Measurements from ENCODE around the gene PRPF31. TPM values are rescaled to one million over a fixed set of nuclear protein-coding genes. Genes with fewer than 3 reads are reported as not detected.

The PRPF31 gene
- total RNA-seq, 1 experiment from 2014 or later: 84.4 TPM

GRCh38 chr19:54147676-54148075, 32.1 kb downstream of the PRPF31 start:
- no CpG with 5 or more reads among the region's 3 CpGs for WGBS (ENCODE audit: extremely low coverage, insufficient read length, low lambda C conversion rate)
- Histone ChIP-seq H2AFZ (ENCODE audit: low read length) (no peak overlapping the region), H4K91ac (ENCODE audit: insufficient read length, low read depth, low read length) (no peak overlapping the region), H3K27me3 (ENCODE audit: insufficient read depth, low read length) (no peaks in the 10 kb centered on the region), H2BK20ac (ENCODE audit: low read depth, low read length, poor library complexity, severe bottlenecking) (no peak overlapping the region), H2BK5ac (ENCODE audit: insufficient read length, low read length) (no peak overlapping the region), H2BK12ac (ENCODE audit: insufficient read length, low read depth, low read length) (no peak overlapping the region), H4K20me1 (ENCODE audit: control insufficient read depth, insufficient read depth, insufficient read length) (no peaks in the 10 kb centered on the region), H2AK5ac (ENCODE audit: insufficient read length, low read length) (no peak overlapping the region), H3K4me2 (ENCODE audit: insufficient read depth, insufficient read length, low read length) (no peak overlapping the region), H3K9ac (ENCODE audit: extremely low read depth, insufficient read length, low read length) (no peak overlapping the region), H3K23ac (ENCODE audit: insufficient read length, low read depth, low read length) (no peak overlapping the region), H4K8ac (replicated peaks; ENCODE audit: insufficient read length, low read depth, low read length) (no peak overlapping the region), H3K27ac (ENCODE audit: insufficient read length, low read depth, low read length) (no peak overlapping the region), H3K14ac (ENCODE audit: insufficient read depth, low read length) (no peak overlapping the region), H3K79me1 (ENCODE audit: insufficient read depth, low read depth, low read length, poor library complexity, severe bottlenecking) (no peaks in the 10 kb centered on the region), H2BK15ac (ENCODE audit: low read depth, low read length) (no peak overlapping the region), H3K79me2 (ENCODE audit: insufficient read depth, low read length) (no peaks in the 10 kb centered on the region; the same call in 1 of the 2 replicates), H3K4ac (ENCODE audit: low read depth, low read length) (no peak overlapping the region), H3K9me3 (ENCODE audit: control insufficient read depth, low read depth, low read length) (no peaks in the 10 kb centered on the region), H3K18ac (ENCODE audit: insufficient read length, low read depth, low read length) (no peak overlapping the region), H3T11ph (ENCODE audit: low read length) (no peak overlapping the region), H2BK120ac (ENCODE audit: low read depth, low read length, poor library complexity, severe bottlenecking) (no peak overlapping the region), H3K56ac (ENCODE audit: insufficient read length, low read depth, low read length) (no peak overlapping the region), H3K4me1 (ENCODE audit: insufficient read depth, low read length) (no peaks in the 10 kb centered on the region), H3K23me2 (ENCODE audit: insufficient read length, low read depth, low read length, poor library complexity, severe bottlenecking) (no peaks in the 10 kb centered on the region), H4K5ac (ENCODE audit: insufficient read length, low read depth, low read length) (no peak overlapping the region)
- DNase-seq: no peak
- Mint-ChIP-seq H3K27me3 (ENCODE audit: low read depth) (peaks cover 1% of the 10 kb centered on the region; the same call in 1 of the 2 replicates), H3K4me1 (no peaks in the 10 kb centered on the region), H3K9me3 (no peaks in the 10 kb centered on the region; a peak in 1 of 5 replicates), H3K36me3 (ENCODE audit: insufficient read depth in 1 of 3, low read depth in 3 of 3) (peaks cover 70 to 93% (median 91%) of the 10 kb centered on the region in 3 experiments), H3K4me3 (no peak overlapping the region), H3K27ac (peak overlapping the region in 1 of 3 experiments; percentile 51; a peak in 2 of 7 replicates)
- TF ChIP-seq CTCF (conservative IDR thresholded peaks at IDR 0.05): no peak
